ENCODE measurements around the gene ADGRF5. TPM values are rescaled to one million over a fixed set of nuclear protein-coding genes. Genes with fewer than 3 reads are reported as not detected.

The ADGRF5 gene
- total and polyA plus RNA-seq, 5 experiments from 2014 or later = not detected

GRCh38 chr6:46898006-46898405 lies 23.7 kb downstream of the ADGRF5 start:
- no peak for DNase-seq
- Mint-ChIP-seq H3K27me3 (peaks cover 0 to 29% (median 18%) of the 10 kb centered on the region in 5 donors), H3K27ac (no peak overlapping the region), H3K9me3 (no peaks in the 10 kb centered on the region), H3K4me3 (no peak overlapping the region), H3K4me1 (no peaks in the 10 kb centered on the region), H3K36me3 (no peaks in the 10 kb centered on the region)
- POLR2A ChIA-PET = no interaction called here
- ATAC-seq = no peak

GRCh38 chr6:46896871-46897270 lies 24.9 kb downstream of the ADGRF5 start:
- no peaks in the 10 kb centered on the region for H3K36me3 Mint-ChIP-seq
- H3K27me3 Mint-ChIP-seq = peaks cover 1 to 21% (median 15%) of the 10 kb centered on the region in 5 donors
- no peaks in the 10 kb centered on the region for H3K9me3 Mint-ChIP-seq
- POLR2A ChIA-PET = no interaction called here
- H3K4me1 Mint-ChIP-seq = no peaks in the 10 kb centered on the region
- no peak for DNase-seq
- no peak for ATAC-seq
- no peak overlapping the region for H3K4me3 Mint-ChIP-seq
- H3K27ac Mint-ChIP-seq = no peak overlapping the region

- Mint-ChIP-seq H3K27ac (no peak overlapping the region), H3K9me3 (no peaks in the 10 kb centered on the region), H3K36me3 (no peaks in the 10 kb centered on the region), H3K4me3 (no peak overlapping the region), H3K4me1 (no peaks in the 10 kb centered on the region), H3K27me3 (peaks cover 0 to 17% (median 8%) of the 10 kb centered on the region in 5 donors)
- ATAC-seq (no peak), DNase-seq (no peak)
- POLR2A ChIA-PET = no interaction called here
Measured at GRCh38 chr6:46895930-46896329, 25.8 kb downstream of the ADGRF5 start.

GRCh38 chr6:46894433-46894832 lies 27.3 kb downstream of the ADGRF5 start:
- ATAC-seq (no peak), DNase-seq (no peak)
- no peaks in the 10 kb centered on the region for H3K9me3 Mint-ChIP-seq
- H3K4me3 Mint-ChIP-seq = no peak overlapping the region
- H3K36me3 Mint-ChIP-seq = no peaks in the 10 kb centered on the region
- POLR2A ChIA-PET = no interaction called here
- H3K27ac Mint-ChIP-seq = no peak overlapping the region
- no peaks in the 10 kb centered on the region for H3K4me1 Mint-ChIP-seq
- peaks cover 0 to 17% (median 8%) of the 10 kb centered on the region in 5 donors for H3K27me3 Mint-ChIP-seq

GRCh38 chr6:46893648-46894047 lies 28.1 kb downstream of the ADGRF5 start:
- Mint-ChIP-seq H3K27ac (no peak overlapping the region), H3K9me3 (no peaks in the 10 kb centered on the region)

GRCh38 chr6:46891252-46891795 lies 30.4 kb downstream of the ADGRF5 start:
- POLR2A ChIA-PET = no interaction called here
- ATAC-seq = no peak

More at GRCh38 chr6:46893648-46894047, 28.1 kb downstream of the ADGRF5 start:
- Mint-ChIP-seq H3K4me1 (no peaks in the 10 kb centered on the region), H3K27me3 (peaks cover 0 to 11% (median 8%) of the 10 kb centered on the region in 5 donors), H3K4me3 (no peak overlapping the region), H3K36me3 (no peaks in the 10 kb centered on the region)
- ATAC-seq (no peak), DNase-seq (no peak)
- POLR2A ChIA-PET = no interaction called here

GRCh38 chr6:46888578-46888977 lies 33.2 kb downstream of the ADGRF5 start:
- no peak for ATAC-seq
- Mint-ChIP-seq H3K9me3 (no peaks in the 10 kb centered on the region), H3K4me1 (no peaks in the 10 kb centered on the region), H3K4me3 (no peak overlapping the region), H3K36me3 (no peaks in the 10 kb centered on the region), H3K27ac (no peak overlapping the region), H3K27me3 (peaks cover 0 to 13% (median 8%) of the 10 kb centered on the region in 5 donors)
- no peak for DNase-seq
- POLR2A ChIA-PET = no interaction called here

More at GRCh38 chr6:46891252-46891795, 30.4 kb downstream of the ADGRF5 start:
- Mint-ChIP-seq H3K9me3 (no peaks in the 10 kb centered on the region), H3K27me3 (peaks cover 0 to 14% (median 8%) of the 10 kb centered on the region in 5 donors), H3K27ac (no peak overlapping the region), H3K4me3 (no peak overlapping the region), H3K4me1 (no peaks in the 10 kb centered on the region), H3K36me3 (no peaks in the 10 kb centered on the region)
- DNase-seq = no peak

- Mint-ChIP-seq H3K27me3 (peaks cover 0 to 13% (median 8%) of the 10 kb centered on the region in 5 donors), H3K9me3 (no peaks in the 10 kb centered on the region)
- POLR2A ChIA-PET = no interaction called here
Measured at GRCh38 chr6:46888031-46888430, 33.7 kb downstream of the ADGRF5 start.

GRCh38 chr6:46882645-46883044 lies 39.1 kb downstream of the ADGRF5 start:
- no peak for ATAC-seq
- H3K27ac Mint-ChIP-seq = no peak overlapping the region

More at GRCh38 chr6:46888031-46888430, 33.7 kb downstream of the ADGRF5 start:
- Mint-ChIP-seq H3K4me1 (no peaks in the 10 kb centered on the region), H3K36me3 (no peaks in the 10 kb centered on the region), H3K4me3 (no peak overlapping the region), H3K27ac (no peak overlapping the region)
- DNase-seq (no peak), ATAC-seq (no peak)

GRCh38 chr6:46879003-46879402 lies 42.7 kb downstream of the ADGRF5 start:
- Mint-ChIP-seq H3K36me3 (peaks cover 0 to 3% (median 0%) of the 10 kb centered on the region in 3 donors), H3K27me3 (peaks cover 2 to 18% (median 13%) of the 10 kb centered on the region in 5 donors), H3K27ac (no peak overlapping the region), H3K4me1 (no peaks in the 10 kb centered on the region), H3K9me3 (no peaks in the 10 kb centered on the region), H3K4me3 (no peak overlapping the region)
- POLR2A ChIA-PET = no interaction called here
- ATAC-seq (no peak), DNase-seq (no peak)

More at GRCh38 chr6:46882645-46883044, 39.1 kb downstream of the ADGRF5 start:
- Mint-ChIP-seq H3K4me1 (no peaks in the 10 kb centered on the region), H3K9me3 (no peaks in the 10 kb centered on the region), H3K36me3 (no peaks in the 10 kb centered on the region), H3K27me3 (peaks cover 0 to 11% (median 6%) of the 10 kb centered on the region in 5 donors), H3K4me3 (no peak overlapping the region)
- POLR2A ChIA-PET = no interaction called here
- DNase-seq = no peak

- DNase-seq (no peak), ATAC-seq (no peak)
- no peaks in the 10 kb centered on the region for H3K4me1 Mint-ChIP-seq
- POLR2A ChIA-PET = no interaction called here
- no peak overlapping the region for H3K4me3 Mint-ChIP-seq
- H3K27me3 Mint-ChIP-seq = peaks cover 3 to 18% (median 15%) of the 10 kb centered on the region in 5 donors
- H3K27ac Mint-ChIP-seq = no peak overlapping the region
- peaks cover 0 to 3% (median 0%) of the 10 kb centered on the region in 3 donors for H3K36me3 Mint-ChIP-seq
- H3K9me3 Mint-ChIP-seq = no peaks in the 10 kb centered on the region
Measured at GRCh38 chr6:46876126-46876525, 45.6 kb downstream of the ADGRF5 start.

GRCh38 chr6:46867411-46867810 lies 54.3 kb downstream of the ADGRF5 start:
- POLR2A ChIA-PET = no interaction called here
- H3K27ac Mint-ChIP-seq = no peak overlapping the region

GRCh38 chr6:46865221-46865620 lies 56.5 kb downstream of the ADGRF5 start:
- ATAC-seq (no peak), DNase-seq (no peak)
- Mint-ChIP-seq H3K36me3 (no peaks in the 10 kb centered on the region), H3K27ac (no peak overlapping the region), H3K4me1 (no peaks in the 10 kb centered on the region), H3K9me3 (no peaks in the 10 kb centered on the region), H3K4me3 (no peak overlapping the region), H3K27me3 (peaks cover 3 to 14% (median 9%) of the 10 kb centered on the region in 5 donors)
- POLR2A ChIA-PET = no interaction called here

More at GRCh38 chr6:46867411-46867810, 54.3 kb downstream of the ADGRF5 start:
- Mint-ChIP-seq H3K4me1 (no peaks in the 10 kb centered on the region), H3K4me3 (no peak overlapping the region), H3K9me3 (no peaks in the 10 kb centered on the region), H3K36me3 (no peaks in the 10 kb centered on the region), H3K27me3 (peaks cover 6 to 21% (median 10%) of the 10 kb centered on the region in 5 donors)
- DNase-seq (no peak), ATAC-seq (no peak)

GRCh38 chr6:46863791-46864190 lies 57.9 kb downstream of the ADGRF5 start:
- H3K9me3 Mint-ChIP-seq = no peaks in the 10 kb centered on the region
- peak overlapping the region in 1 of 10 donors; percentile 56 for H3K27ac Mint-ChIP-seq
- DNase-seq = no peak
- no peaks in the 10 kb centered on the region for H3K36me3 Mint-ChIP-seq
- ATAC-seq = no peak
- H3K27me3 Mint-ChIP-seq = peaks cover 3 to 12% (median 10%) of the 10 kb centered on the region in 5 donors
- H3K4me3 Mint-ChIP-seq = no peak overlapping the region
- no peaks in the 10 kb centered on the region for H3K4me1 Mint-ChIP-seq
- POLR2A ChIA-PET = no interaction called here
